CD4-positive, alpha-beta T cell treated with Interferon gamma for 1 hour (primary cell): ENCODE data around the gene GAL3ST1.
"Not testable (repeated sequence)": the region's sequence is repeated elsewhere in the genome, so short reads cannot be mapped to it uniquely, and the experiment has no call there.

Experiments
- DNase-seq: peaks from one replicate; pipeline ENCODE4 v3.0.0-alpha.2; 2020

Gene GAL3ST1

GRCh38 chr22:30592360-30592713 lies 17.9 kb upstream of the GAL3ST1 start:
- not testable (repeated sequence) for DNase-seq

- peak; percentile 97 for DNase-seq
These were observed 17.3 kb upstream of the GAL3ST1 start, which contains the start of gene PES1 for GRCh38 chr22:30591588-30592359. Gene PES1 (minus strand): TSS chr22:30591910. CDS start chr22:30591833, 77 bp downstream.

GRCh38 chr22:30591191-30591587 lies 16.7 kb upstream of the GAL3ST1 start:
- DNase-seq = no peak

- DNase-seq = no peak
These were observed 11.9 kb upstream of the GAL3ST1 start for GRCh38 chr22:30586414-30586813.

GRCh38 chr22:30584441-30584840 lies 10.0 kb upstream of the GAL3ST1 start:
- DNase-seq = no peak

GRCh38 chr22:30582788-30583545 lies 8.5 kb upstream of the GAL3ST1 start:
- DNase-seq = no peak

- no peak for DNase-seq
These were observed 7.6 kb upstream of the GAL3ST1 start for GRCh38 chr22:30582051-30582450.

- no peak for DNase-seq
These were observed 6.4 kb upstream of the GAL3ST1 start for GRCh38 chr22:30580896-30581295.

- no peak for DNase-seq
These were observed 4.0 kb upstream of the GAL3ST1 start for GRCh38 chr22:30578481-30578880.

GRCh38 chr22:30575859-30576258 lies 1.4 kb upstream of the GAL3ST1 start:
- DNase-seq = no peak

- no peak for DNase-seq
These were observed 669 bp upstream of the GAL3ST1 start for GRCh38 chr22:30574997-30575671.

GRCh38 chr22:30573594-30574094 lies 821 bp downstream of the GAL3ST1 start:
- DNase-seq = no peak

- no peak for DNase-seq
These were observed 1.4 kb downstream of the GAL3ST1 start for GRCh38 chr22:30572840-30573593.

GRCh38 chr22:30572210-30572609 lies 2.3 kb downstream of the GAL3ST1 start:
- no peak for DNase-seq

GRCh38 chr22:30569674-30570202 lies 4.7 kb downstream of the GAL3ST1 start:
- no peak for DNase-seq

- no peak for DNase-seq
These were observed 6.2 kb downstream of the GAL3ST1 start for GRCh38 chr22:30568137-30568805.

GRCh38 chr22:30567277-30567676 lies 7.2 kb downstream of the GAL3ST1 start:
- not testable (repeated sequence) for DNase-seq

GRCh38 chr22:30566125-30566524 lies 8.3 kb downstream of the GAL3ST1 start:
- DNase-seq = no peak

- DNase-seq = no peak
These were observed 9.1 kb downstream of the GAL3ST1 start for GRCh38 chr22:30565341-30565740.

- DNase-seq = no peak
These were observed 9.7 kb downstream of the GAL3ST1 start for GRCh38 chr22:30564761-30565119.

GRCh38 chr22:30564045-30564760 lies 10.3 kb downstream of the GAL3ST1 start:
- DNase-seq = no peak
